ENCODE measurements around the gene VWC2.

The VWC2 gene

GRCh38 chr7:49780953-49781352 lies 7.5 kb downstream of the VWC2 start:
- no peak for TF ChIP-seq CTCF (IDR thresholded peaks at IDR 0.05; ENCODE audit: control insufficient read depth, extremely low read depth, insufficient read depth)
- no peak overlapping the region for H3K4me3 ChIP-seq (ENCODE audit: low read depth, low read length)

GRCh38 chr7:49781996-49782395 lies 8.6 kb downstream of the VWC2 start:
- TF ChIP-seq CTCF (IDR thresholded peaks at IDR 0.05; ENCODE audit: control insufficient read depth, extremely low read depth, insufficient read depth) = no peak
- no peak overlapping the region for H3K4me3 ChIP-seq (ENCODE audit: low read depth, low read length)
- DNase-seq (ENCODE audit: low read depth) = peak; percentile 10

More at GRCh38 chr7:49780953-49781352, 7.5 kb downstream of the VWC2 start:
- no peak for DNase-seq (ENCODE audit: low read depth)

GRCh38 chr7:49783446-49783845 lies 10.0 kb downstream of the VWC2 start:
- no peak for DNase-seq (ENCODE audit: low read depth)
- TF ChIP-seq CTCF (IDR thresholded peaks at IDR 0.05; ENCODE audit: control insufficient read depth, extremely low read depth, insufficient read depth) = no peak
- no peak overlapping the region for H3K4me3 ChIP-seq (ENCODE audit: low read depth, low read length)

GRCh38 chr7:49787980-49788379 lies 14.5 kb downstream of the VWC2 start:
- DNase-seq (ENCODE audit: low read depth) = no peak
- TF ChIP-seq CTCF (IDR thresholded peaks at IDR 0.05; ENCODE audit: control insufficient read depth, extremely low read depth, insufficient read depth) = no peak
- no peak overlapping the region for H3K4me3 ChIP-seq (ENCODE audit: low read depth, low read length)

- no peak for TF ChIP-seq CTCF (IDR thresholded peaks at IDR 0.05; ENCODE audit: control insufficient read depth, extremely low read depth, insufficient read depth)
- no peak overlapping the region for H3K4me3 ChIP-seq (ENCODE audit: low read depth, low read length)
- no peak for DNase-seq (ENCODE audit: low read depth)
Observed at GRCh38 chr7:49788455-49789059, 15.1 kb downstream of the VWC2 start.

- H3K4me3 ChIP-seq (ENCODE audit: low read depth, low read length) = no peak overlapping the region
- no peak for TF ChIP-seq CTCF (IDR thresholded peaks at IDR 0.05; ENCODE audit: control insufficient read depth, extremely low read depth, insufficient read depth)
- DNase-seq (ENCODE audit: low read depth) = no peak
Observed at GRCh38 chr7:49789736-49790135, 16.3 kb downstream of the VWC2 start.

- no peak overlapping the region for H3K4me3 ChIP-seq (ENCODE audit: low read depth, low read length)
- no peak for DNase-seq (ENCODE audit: low read depth)
- TF ChIP-seq CTCF (IDR thresholded peaks at IDR 0.05; ENCODE audit: control insufficient read depth, extremely low read depth, insufficient read depth) = no peak
Observed at GRCh38 chr7:49790209-49790608, 16.8 kb downstream of the VWC2 start.

Data from LNCaP clone FGC (cell line).